A673 (cell line): ENCODE results near the gene SMOC2. TPM values are rescaled to one million over a fixed set of nuclear protein-coding genes. Genes with fewer than 3 reads are reported as not detected.
"Not testable (repeated sequence)": the region's sequence is repeated elsewhere in the genome, so short reads cannot be mapped to it uniquely, and the experiment has no call there.

Source experiments
- BruUV-seq: library from RNA; stranded (reverse); fragments of 400-500 nt; replicated peaks from 2 replicates; lab custom pipeline; 2021; lab: Mats Ljungman, UMichigan
- CTCF ChIA-PET: fragments of 300-600 bp; sonication (Branson Sonifier 250); formaldehyde crosslinking; loops from one replicate; lab custom pipeline; 2022; ENCODE audit warnings: antibody characterized with exemption; lab: Charles Lee
- POLR2A ChIA-PET: fragments of 300-600 bp; sonication (Branson Sonifier 250); formaldehyde crosslinking; loops from one replicate; lab custom pipeline; 2022; ENCODE audit warnings: antibody characterized with exemption; ENCODE audit not compliant: low non-redundant PET; lab: Charles Lee
- DNase-seq: peaks from one replicate; pipeline ENCODE4 v3.0.0-alpha.2; 2015; ENCODE audit warnings: low spot score
- H3K27ac ChIP-seq: fragments of 200-600 bp; sonication (generic); 2 replicates; pipeline ENCODE4 v1.5.1; 2016; ENCODE audit warnings: mixed run types, low read depth, mild to moderate bottlenecking, mixed read lengths, antibody characterized with exemption, low read length; ENCODE audit not compliant: poor library complexity, severe bottlenecking
- H3K27me3 ChIP-seq: fragments of 200-600 bp; sonication (generic); replicated peaks from 2 replicates; pipeline ENCODE4 v1.6.1; 2017; ENCODE audit warnings: mixed run types, low read depth, mild to moderate bottlenecking, mixed read lengths, antibody characterized with exemption, low read length; ENCODE audit not compliant: insufficient read depth, poor library complexity
- H3K36me3 ChIP-seq: fragments of 200-600 bp; sonication (generic); 2 replicates; pipeline ENCODE4 v1.6.1; 2016; ENCODE audit warnings: mixed run types, mild to moderate bottlenecking, mixed read lengths, antibody characterized with exemption, low read length; ENCODE audit not compliant: insufficient read depth, poor library complexity, severe bottlenecking
- H3K4me1 ChIP-seq: fragments of 200-600 bp; sonication (generic); 2 replicates; pipeline ENCODE4 v1.6.1; 2017; ENCODE audit warnings: mixed run types, mild to moderate bottlenecking, mixed read lengths, antibody characterized with exemption, low read length; ENCODE audit not compliant: insufficient read depth, poor library complexity, severe bottlenecking
- H3K4me3 ChIP-seq: fragments of 200-600 bp; sonication (generic); 2 replicates; pipeline ENCODE4 v1.5.1; 2016; ENCODE audit warnings: low read depth, mixed run types, mild to moderate bottlenecking, mixed read lengths, low read length; ENCODE audit not compliant: poor library complexity, severe bottlenecking
- H3K9me3 ChIP-seq: fragments of 200-600 bp; sonication (generic); 2 replicates; pipeline ENCODE4 v1.6.1; 2016; ENCODE audit warnings: mixed run types, low read depth, mild to moderate bottlenecking, mixed read lengths, antibody characterized with exemption, low read length; ENCODE audit not compliant: poor library complexity, severe bottlenecking
- EZH2 ChIP-seq: fragments of 200-600 bp; sonication (generic); IDR thresholded peaks from 2 replicates; pipeline ENCODE4 v1.6.1; 2017; ENCODE audit warnings: borderline replicate concordance, low read depth, mild to moderate bottlenecking, mixed read lengths, antibody characterized with exemption, low read length; ENCODE audit not compliant: poor library complexity, severe bottlenecking
- intact Hi-C: fragments of 100-400 bp; cut with micrococcal nuclease; formaldehyde crosslinking; loops from one replicate; pipeline ENCODE4 v1.10.0; 2022; ENCODE audit not compliant: unreplicated experiment
- total RNA-seq: library from RNA; stranded (reverse); gene quantifications from 2 replicates; pipeline ENCODE4 v1.2.3, GENCODE V29; 2021
- TF ChIP-seq, protein P1 (sequence below): fragments of 300-800, 200-600 bp; sonication (generic); conservative IDR thresholded peaks from 2 replicates; pipeline ENCODE4 v1.5.1; 2017; ENCODE audit warnings: low read depth, mild to moderate bottlenecking, antibody characterized with exemption, low read length, moderate library complexity, mixed read lengths

The SMOC2 gene
- total RNA-seq, 1 experiment from 2014 or later = 1.8 TPM

DNA sequence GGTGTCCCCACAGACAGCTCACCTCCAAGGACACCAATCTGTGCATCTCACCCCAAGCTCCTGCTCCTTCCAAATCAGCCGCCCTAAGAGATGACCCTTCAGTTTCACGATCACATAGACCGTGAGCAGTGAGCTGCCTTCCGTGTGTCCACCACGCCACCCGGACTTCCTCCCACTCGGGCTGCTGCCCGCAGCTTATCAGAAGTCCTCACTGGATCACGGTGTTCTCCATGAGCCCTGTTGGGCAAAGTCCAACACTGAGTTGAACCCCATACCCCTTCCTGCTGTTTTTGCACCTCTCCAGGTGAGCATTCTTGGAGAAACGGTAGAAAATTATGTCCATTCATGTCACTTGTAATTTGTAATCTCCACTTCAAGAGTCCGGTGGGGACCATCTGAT is 234.4 kb downstream of the SMOC2 start:
- H3K36me3 ChIP-seq = no peaks in the 10 kb centered on the region
- ChIA-PET CTCF (no interaction called here), POLR2A (no interaction called here)
- DNase-seq = no peak
- no TSS peak for BruUV-seq
- H3K9me3 ChIP-seq = no peaks in the 10 kb centered on the region
- intact Hi-C loops = no loop called here
- H3K4me1 ChIP-seq = no peaks in the 10 kb centered on the region
- no peak overlapping the region for H3K4me3 ChIP-seq
- H3K27ac ChIP-seq = no peak overlapping the region
- H3K27me3 ChIP-seq = peaks cover 8% of the 10 kb centered on the region
- no peak for TF ChIP-seq EZH2
- TF ChIP-seq, protein P1, sequence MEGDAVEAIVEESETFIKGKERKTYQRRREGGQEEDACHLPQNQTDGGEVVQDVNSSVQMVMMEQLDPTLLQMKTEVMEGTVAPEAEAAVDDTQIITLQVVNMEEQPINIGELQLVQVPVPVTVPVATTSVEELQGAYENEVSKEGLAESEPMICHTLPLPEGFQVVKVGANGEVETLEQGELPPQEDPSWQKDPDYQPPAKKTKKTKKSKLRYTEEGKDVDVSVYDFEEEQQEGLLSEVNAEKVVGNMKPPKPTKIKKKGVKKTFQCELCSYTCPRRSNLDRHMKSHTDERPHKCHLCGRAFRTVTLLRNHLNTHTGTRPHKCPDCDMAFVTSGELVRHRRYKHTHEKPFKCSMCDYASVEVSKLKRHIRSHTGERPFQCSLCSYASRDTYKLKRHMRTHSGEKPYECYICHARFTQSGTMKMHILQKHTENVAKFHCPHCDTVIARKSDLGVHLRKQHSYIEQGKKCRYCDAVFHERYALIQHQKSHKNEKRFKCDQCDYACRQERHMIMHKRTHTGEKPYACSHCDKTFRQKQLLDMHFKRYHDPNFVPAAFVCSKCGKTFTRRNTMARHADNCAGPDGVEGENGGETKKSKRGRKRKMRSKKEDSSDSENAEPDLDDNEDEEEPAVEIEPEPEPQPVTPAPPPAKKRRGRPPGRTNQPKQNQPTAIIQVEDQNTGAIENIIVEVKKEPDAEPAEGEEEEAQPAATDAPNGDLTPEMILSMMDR = no peak

DNA sequence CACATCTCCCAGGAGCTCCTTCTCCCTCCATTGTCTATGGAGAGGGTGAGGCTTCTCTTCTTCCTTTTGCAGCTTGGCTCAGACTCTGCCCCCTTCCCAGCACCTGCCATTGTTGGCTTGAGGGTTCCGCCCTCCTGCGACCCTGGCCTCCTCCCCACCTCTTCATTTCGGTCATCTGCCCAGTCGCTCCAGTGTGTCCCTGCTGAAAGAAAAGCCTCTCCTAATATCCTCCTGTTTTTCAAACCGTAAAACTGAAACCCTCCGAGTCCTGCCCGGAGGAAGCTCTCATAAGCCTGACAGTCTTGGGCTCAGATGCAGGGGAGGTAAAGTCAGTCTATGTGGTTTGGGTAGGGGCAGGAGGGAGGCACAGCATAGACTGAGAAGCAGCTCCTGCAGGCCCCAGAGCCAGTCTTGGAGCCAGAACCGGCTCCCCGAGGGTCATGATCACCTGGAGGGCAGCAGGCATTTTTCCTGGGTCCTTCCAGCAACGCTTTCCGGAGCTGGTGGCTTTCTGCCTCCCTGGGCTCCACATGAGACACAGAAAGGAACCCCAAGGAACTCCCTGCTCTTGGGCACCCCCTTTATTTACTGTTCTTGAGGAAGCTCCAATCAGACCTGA is 235.1 kb downstream of the SMOC2 start:
- POLR2A ChIA-PET = no interaction called here

DNA sequence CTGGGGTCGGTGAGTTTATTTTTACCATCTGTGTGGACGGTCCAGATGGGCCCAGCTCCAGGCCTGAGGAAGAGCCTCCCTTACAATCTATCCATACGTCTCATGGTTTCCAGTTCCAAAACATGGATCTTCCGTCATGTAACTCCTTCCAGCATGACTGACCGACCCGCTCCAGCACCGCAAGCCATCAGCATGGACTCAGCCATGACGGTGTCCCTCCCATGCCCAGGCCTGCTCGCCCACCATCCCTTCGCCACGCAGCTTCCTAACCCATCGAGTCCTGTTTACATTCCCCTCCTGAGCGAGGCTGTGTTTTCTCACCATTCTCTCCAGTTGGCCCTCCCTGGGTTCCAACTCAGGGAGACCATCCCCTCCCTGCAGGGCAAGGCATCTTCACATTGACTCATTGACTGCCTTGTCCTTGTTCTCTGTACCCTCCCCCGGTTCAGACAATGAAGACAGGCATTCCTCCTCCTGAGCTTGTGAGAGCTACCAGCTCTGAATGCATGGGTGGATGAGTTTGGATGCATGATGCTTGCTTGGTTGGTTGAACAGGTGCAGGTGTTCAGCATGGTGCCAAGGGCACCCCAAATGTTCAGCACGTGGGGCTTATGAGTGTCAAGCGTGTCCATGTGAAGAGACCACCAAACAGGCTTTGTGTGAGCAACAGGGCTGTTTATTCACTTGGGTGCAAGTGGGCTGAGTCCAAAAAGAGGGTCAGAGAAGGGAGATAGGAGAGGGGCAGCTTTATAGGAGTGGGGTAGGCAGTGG is 235.8 kb downstream of the SMOC2 start:
- DNase-seq = no peak
- no peak overlapping the region for H3K4me3 ChIP-seq
- no peaks in the 10 kb centered on the region for H3K36me3 ChIP-seq
- no peak for TF ChIP-seq EZH2
- TF ChIP-seq, protein P1 = no peak
- no TSS peak for BruUV-seq
- POLR2A ChIA-PET = no interaction called here
- no peaks in the 10 kb centered on the region for H3K4me1 ChIP-seq
- no peaks in the 10 kb centered on the region for H3K9me3 ChIP-seq
- intact Hi-C loops = no loop called here
- peaks cover 9% of the 10 kb centered on the region for H3K27me3 ChIP-seq
- no peak overlapping the region for H3K27ac ChIP-seq
- CTCF ChIA-PET = no interaction called here

More for the DNA sequence above, 235.1 kb downstream of the SMOC2 start:
- H3K4me3 ChIP-seq = no peak overlapping the region
- H3K27ac ChIP-seq = no peak overlapping the region
- H3K9me3 ChIP-seq = no peaks in the 10 kb centered on the region
- BruUV-seq = no TSS peak
- DNase-seq = no peak
- CTCF ChIA-PET = no interaction called here
- intact Hi-C loops = no loop called here
- no peaks in the 10 kb centered on the region for H3K36me3 ChIP-seq
- TF ChIP-seq EZH2 = no peak
- TF ChIP-seq, protein P1 = no peak
- H3K27me3 ChIP-seq = peaks cover 8% of the 10 kb centered on the region
- H3K4me1 ChIP-seq = no peaks in the 10 kb centered on the region

DNA sequence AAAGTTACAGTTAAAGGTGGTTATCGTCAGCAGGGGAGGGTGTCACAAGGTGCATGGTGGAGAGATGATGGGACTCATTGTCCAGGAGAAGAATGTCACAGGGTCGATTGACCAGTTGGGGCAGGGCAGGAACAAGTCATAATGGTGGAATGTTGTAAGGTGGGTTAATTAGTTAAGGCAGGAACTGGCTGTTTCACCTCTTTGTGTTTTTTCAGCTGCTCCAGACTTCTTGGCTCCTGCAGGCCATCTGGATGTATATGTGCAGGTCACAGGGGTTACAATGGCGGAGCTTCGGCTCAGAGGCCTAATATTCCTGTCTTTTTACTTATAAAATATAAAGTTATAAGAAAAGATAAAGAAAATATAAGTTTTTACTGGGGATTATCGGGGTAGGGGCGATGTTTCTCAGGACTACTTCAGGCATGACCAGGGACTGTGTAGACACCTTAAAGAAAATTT is 236.4 kb downstream of the SMOC2 start:
- BruUV-seq, H3K4me3 ChIP-seq, H3K4me1 ChIP-seq, H3K36me3 ChIP-seq, intact Hi-C loops, POLR2A ChIA-PET, DNase-seq, H3K9me3 ChIP-seq, CTCF ChIA-PET, H3K27ac ChIP-seq: not testable (repeated sequence)
- peaks cover 13% of the 10 kb centered on the region for H3K27me3 ChIP-seq
